Left ventricle myocardium superior (tissue), 1 donor: ENCODE results near the gene RBBP5. TPM values are rescaled to one million over a fixed set of nuclear protein-coding genes. Genes with fewer than 3 reads are reported as not detected.

ENCODE experiments used
- ATAC-seq: fragments of 200-7000 bp; cut with Tn5 transposase; one replicate; pipeline ENCODE4 v1.9.1; 2020; ENCODE audit warnings: mild to moderate bottlenecking, moderate library complexity
- DNase-seq: peaks from one replicate; pipeline ENCODE4 v3.0.0-alpha.2; 2020
- intact Hi-C: fragments of 100-400 bp; cut with micrococcal nuclease; formaldehyde crosslinking; loops from one replicate; pipeline ENCODE4 v1.11.0; 2022
- total RNA-seq: library from RNA; stranded (reverse); fragmentation: NEBNext Ultra II Directional; extraction: Animal tissue kit (Norgen Biotek cat#: 25700); gene quantifications from one replicate; pipeline ENCODE4 v1.2.1, GENCODE V29; 2021
- donor health status: DM: no; HTN: yes; CAD: no; lungs with severe emphysema.

RBBP5 gene
- total RNA-seq, 1 donor from 2014 or later: 10.9 TPM

- intact Hi-C loops: no loop called here
- ATAC-seq (no peak), DNase-seq (no peak)
Observed at GRCh38 chr1:205077934-205078311, 43.9 kb downstream of the RBBP5 start.

DNA sequence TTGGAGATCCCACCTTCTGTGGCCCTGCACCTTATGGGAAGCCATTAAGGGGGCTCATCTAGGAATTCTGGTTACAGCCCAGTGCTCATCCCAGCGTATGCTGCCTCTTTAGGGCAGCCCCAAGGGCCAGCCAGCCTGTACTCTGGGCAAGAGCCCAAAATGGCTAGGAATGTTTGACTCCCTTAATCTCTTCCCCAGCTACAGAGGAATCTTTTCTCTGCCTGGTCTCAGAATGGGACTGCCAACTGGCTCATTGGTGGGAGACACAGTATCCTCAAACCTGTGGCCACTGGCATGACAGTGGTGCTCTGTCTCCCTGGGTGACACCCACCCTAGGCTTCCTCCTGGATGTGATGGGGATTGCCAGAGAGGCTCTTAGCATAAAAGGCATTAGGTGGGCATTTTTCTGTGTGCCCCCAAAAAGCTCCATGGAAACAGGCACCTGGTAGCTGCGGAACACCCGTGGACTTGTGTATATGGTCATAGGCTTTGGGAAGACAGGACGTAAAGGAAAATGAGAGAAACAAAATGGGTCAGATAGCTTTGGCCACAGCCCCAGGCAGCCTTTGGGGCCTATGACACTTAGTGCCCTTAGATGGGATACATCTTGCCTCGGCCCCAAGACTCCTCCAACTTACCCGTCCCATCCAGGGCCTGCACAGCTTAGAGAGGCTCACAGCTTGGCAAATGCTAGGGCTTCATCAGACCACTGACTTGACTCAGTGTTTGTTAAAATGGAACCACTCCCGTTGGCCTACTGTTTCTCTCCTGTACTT is 44.4 kb downstream of the RBBP5 start:
- intact Hi-C loops: no loop called here
- DNase-seq: no peak

GRCh38 chr1:205076245-205076761 is 45.5 kb downstream of the RBBP5 start:
- intact Hi-C loops: no loop called here
- DNase-seq: no peak
- ATAC-seq: no peak

More for the DNA sequence above, 44.4 kb downstream of the RBBP5 start:
- ATAC-seq: peak; percentile 90

GRCh38 chr1:205075642-205076155 is 46.1 kb downstream of the RBBP5 start:
- intact Hi-C loops: no loop called here
- ATAC-seq (no peak), DNase-seq (no peak)

DNA sequence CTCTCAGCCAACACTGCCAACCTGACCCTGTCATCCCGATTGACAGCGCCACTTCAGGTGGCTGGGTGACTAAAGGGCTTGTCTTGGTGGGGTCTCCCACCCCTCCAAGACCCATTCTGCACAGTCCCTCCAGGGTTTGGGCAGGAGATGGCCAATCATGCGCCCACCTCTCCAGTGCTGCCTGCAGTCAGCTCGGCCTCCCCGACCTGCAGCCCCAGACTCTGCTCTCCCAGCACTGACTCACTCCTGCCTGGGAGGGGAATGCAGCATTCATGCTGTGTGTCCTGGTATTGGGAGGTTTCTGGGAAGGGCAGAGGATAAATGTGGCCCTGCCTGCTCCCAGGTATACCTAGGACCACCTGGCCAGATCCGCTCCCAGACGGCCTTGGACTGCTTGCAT is 47.3 kb downstream of the RBBP5 start:
- no peak for DNase-seq
- ATAC-seq: no peak
- intact Hi-C loops: no loop called here

GRCh38 chr1:205074084-205074483 is 47.7 kb downstream of the RBBP5 start:
- intact Hi-C loops: no loop called here
- DNase-seq (no peak), ATAC-seq (no peak)

- intact Hi-C loops: no loop called here
- ATAC-seq (no peak), DNase-seq (no peak)
Observed at GRCh38 chr1:205073511-205073910, 48.3 kb downstream of the RBBP5 start.

GRCh38 chr1:205072881-205073280 is 48.9 kb downstream of the RBBP5 start:
- DNase-seq: no peak
- ATAC-seq: no peak
- intact Hi-C loops: no loop called here

GRCh38 chr1:205072286-205072685 is 49.5 kb downstream of the RBBP5 start:
- no peak for ATAC-seq
- intact Hi-C loops: no loop called here
- DNase-seq: no peak

- ATAC-seq: no peak
Observed at GRCh38 chr1:205071801-205072200, 50.0 kb downstream of the RBBP5 start.

GRCh38 chr1:205071028-205071409 is 50.8 kb downstream of the RBBP5 start:
- DNase-seq (no peak), ATAC-seq (no peak)
- intact Hi-C loops: no loop called here

More at GRCh38 chr1:205071801-205072200, 50.0 kb downstream of the RBBP5 start:
- DNase-seq: no peak
- intact Hi-C loops: no loop called here

DNA sequence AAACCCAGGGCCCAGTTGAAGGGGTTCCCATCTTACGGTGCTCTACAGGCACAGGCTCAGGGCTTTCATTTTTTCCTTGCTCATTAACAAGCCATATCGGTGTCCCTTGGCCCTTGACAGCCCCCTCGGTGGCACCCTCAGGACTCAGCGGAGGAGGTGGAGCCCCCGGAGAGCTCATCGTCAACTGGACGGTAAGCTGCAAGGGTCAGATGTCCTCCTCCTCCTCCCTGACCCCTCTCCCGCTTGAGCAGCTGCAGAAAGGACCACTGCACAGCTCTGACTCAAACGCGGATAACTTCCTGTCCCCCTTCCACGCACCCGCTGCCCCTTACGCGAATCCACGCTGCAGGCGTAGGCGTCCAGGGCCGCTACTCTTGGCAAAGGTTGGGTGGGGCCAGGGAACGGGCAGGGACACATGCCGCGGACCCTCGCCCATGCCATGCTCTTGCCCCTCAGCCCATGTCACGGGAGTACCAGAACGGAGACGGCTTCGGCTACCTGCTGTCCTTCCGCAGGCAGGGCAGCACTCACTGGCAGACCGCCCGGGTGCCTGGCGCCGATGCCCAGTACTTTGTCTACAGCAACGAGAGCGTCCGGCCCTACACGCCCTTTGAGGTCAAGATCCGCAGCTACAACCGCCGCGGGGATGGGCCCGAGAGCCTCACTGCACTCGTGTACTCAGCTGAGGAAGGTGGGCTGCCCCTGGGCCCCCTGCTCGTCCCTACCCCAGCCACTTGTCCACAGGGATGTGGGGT is 52.2 kb downstream of the RBBP5 start:
- DNase-seq (peak; percentile 41), ATAC-seq (no peak)
- intact Hi-C loops: loop anchor here (10.0 kb wide), 1 partner anchor 85 kb away; no protein-coding TSS in a partner anchor

GRCh38 chr1:205068457-205069040 is 53.2 kb downstream of the RBBP5 start:
- ATAC-seq (no peak), DNase-seq (no peak)
- intact Hi-C loops: loop anchor here (10.0 kb wide), 1 partner anchor 84 kb away; no protein-coding TSS in a partner anchor

DNA sequence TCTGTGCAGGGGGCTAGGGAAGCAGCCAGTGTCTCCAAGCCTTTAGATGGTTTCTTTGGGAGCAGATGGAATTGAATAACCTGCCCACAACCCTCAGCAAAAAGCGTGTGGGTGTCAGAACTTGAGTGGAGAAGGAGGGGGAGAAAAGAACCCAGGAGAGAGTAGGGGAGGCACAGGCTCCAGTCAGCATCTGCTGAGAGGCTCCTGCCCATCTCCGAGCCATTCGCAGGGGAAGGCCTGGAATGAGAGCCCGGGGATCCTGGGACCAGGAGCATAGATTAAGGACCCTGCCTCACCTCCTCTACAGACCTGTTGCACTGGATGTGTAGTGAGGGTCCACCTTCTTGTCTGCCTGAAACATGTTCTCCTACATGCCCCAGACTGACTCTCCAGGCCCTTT is 53.8 kb downstream of the RBBP5 start:
- ATAC-seq (no peak), DNase-seq (no peak)
- intact Hi-C loops: loop anchor here (10.0 kb wide), 1 partner anchor 83 kb away; no protein-coding TSS in a partner anchor

DNA sequence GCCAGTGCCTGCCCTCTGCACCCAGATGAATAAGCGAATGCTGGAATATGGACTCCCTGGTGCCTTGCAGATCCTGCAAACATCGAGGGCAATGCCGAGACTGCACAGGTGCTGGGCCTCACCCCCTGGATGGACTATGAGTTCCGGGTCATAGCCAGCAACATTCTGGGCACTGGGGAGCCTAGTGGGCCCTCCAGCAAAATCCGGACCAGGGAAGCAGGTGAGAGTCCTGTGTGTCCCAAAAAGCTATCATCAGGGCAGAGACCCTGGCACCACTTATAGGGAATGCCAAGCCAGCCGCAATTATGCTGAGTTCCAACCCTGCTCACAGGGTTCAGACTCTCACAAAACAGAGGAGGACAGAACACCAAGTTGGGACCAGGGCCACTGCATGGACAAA is 54.7 kb downstream of the RBBP5 start:
- ATAC-seq (no peak), DNase-seq (no peak)
- intact Hi-C loops: loop anchor here (10.0 kb wide), 1 partner anchor 82 kb away; no protein-coding TSS in a partner anchor

DNA sequence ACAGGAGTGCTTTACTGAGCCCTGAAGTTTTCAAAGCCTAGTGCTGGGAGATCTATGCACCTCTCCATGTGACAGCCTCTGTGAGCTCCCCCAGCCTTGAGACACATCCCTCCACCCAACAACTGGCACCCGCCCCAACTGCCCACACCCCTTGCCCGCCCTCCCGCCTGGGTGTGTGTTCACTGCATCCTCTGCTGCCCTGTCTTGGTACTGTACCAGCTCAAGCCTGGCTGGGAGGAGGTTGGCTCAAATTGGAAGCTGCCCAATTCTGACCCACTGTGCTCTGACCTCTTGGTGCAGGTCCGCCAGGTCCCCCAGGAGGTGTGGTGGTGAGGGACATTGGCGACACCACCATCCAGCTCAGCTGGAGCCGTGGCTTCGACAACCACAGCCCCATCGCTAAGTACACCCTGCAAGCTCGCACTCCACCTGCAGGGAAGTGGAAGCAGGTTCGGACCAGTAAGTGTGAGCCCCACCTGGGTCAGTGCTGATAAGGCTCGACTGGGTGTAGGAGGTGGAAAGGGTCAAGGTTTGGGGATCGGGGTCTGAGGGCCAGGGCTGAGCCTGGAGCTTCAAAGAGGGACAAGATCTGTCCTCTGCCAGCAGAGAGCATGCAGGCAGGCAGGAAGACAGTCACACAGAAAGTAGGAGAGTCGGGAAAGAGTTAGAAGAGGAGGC is 55.5 kb downstream of the RBBP5 start:
- ATAC-seq: no peak
- intact Hi-C loops: loop anchor here (10.0 kb wide), 1 partner anchor 81 kb away; no protein-coding TSS in a partner anchor
- no peak for DNase-seq

DNA sequence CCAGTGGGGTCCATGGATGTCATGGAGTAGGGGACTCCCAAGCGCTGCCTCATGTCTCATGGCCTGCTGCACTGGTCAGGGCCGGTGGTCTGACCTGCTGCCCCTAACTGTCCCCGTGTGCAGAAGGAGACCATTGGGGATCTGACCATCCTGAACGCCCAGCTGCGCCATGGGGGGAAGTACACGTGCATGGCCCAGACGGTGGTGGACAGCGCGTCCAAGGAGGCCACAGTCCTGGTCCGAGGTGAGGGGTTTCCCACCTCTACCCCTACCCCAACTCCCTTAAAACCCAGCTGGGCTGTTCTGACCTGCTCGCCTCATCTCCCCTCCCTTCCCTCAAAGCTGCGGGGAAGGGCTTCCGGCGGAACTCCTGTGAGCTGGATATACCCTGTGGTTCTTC is 56.1 kb downstream of the RBBP5 start:
- ATAC-seq (no peak), DNase-seq (no peak)
- intact Hi-C loops: loop anchor here (10.0 kb wide), 1 partner anchor 81 kb away; no protein-coding TSS in a partner anchor

DNA sequence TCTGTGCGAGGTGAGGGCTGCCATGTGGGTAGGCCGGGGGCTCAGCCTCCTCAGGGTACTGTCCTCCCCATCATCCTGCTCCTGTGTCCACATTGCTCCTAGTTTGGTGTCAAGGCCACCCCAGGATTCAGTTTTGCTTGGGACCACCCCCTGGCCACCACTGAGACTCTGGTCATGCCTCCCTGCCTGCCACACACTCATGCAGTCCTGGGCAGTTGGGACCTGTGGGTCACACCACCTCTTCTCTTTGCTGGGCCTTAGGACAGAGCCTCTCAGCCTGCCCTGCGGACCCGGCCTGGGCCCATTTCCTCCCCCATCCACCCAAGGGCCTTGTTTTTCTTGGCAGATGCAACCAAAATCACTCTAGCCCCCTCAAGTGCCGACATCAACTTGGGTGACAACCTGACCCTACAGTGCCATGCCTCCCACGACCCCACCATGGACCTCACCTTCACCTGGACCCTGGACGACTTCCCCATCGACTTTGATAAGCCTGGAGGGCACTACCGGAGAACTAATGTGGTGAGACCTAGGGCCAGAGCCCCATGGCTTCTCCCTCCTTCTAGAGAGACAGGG is 56.9 kb downstream of the RBBP5 start:
- peak; percentile 13 for DNase-seq
- intact Hi-C loops: loop anchor here (10.0 kb wide), 1 partner anchor 80 kb away; no protein-coding TSS in a partner anchor
- no peak for ATAC-seq
